HL-60 (cell line): ENCODE measurements around the gene SIX1.

Experiments used
- CTCF ChIP-seq: IDR thresholded peaks from one replicate; pipeline ENCODE4 v1.5.1; 2011; ENCODE audit warnings: low read length, control low read depth, inconsistent platforms; ENCODE audit not compliant: insufficient read depth
- GABPA ChIP-seq: IDR thresholded peaks from 2 replicates; pipeline ENCODE4 v1.6.1; 2012; ENCODE audit warnings: low read depth
- POLR2AphosphoS5 ChIP-seq: IDR thresholded peaks from 2 replicates; pipeline ENCODE4 v1.6.1; 2012; ENCODE audit warnings: low read depth
- REST ChIP-seq: IDR thresholded peaks from 2 replicates; pipeline ENCODE4 v1.6.1; 2012; ENCODE audit warnings: low read depth; ENCODE audit not compliant: insufficient replicate concordance
- SPI1 ChIP-seq: IDR thresholded peaks from 2 replicates; pipeline ENCODE4 v1.6.1; 2012; ENCODE audit warnings: low read depth, mild to moderate bottlenecking, borderline replicate concordance

DNA sequence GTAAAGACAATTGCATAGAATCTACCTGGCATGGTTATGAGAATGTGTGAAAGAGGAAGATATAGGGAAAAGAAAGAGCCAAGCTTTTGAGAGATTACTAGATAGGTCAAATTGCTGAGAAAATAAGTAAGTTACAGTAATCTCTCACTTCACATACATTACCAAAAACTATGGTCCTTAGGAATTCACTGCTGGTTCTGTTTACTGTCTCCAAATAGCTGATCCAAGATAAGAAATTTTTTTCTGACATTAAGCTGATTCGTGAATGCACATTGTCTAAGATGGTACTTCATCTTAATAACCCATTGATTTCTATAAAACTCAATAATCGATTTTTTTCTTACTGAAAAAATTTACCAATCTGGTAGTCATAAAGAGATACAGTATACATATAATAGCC lies 17.4 kb downstream of the SIX1 start:
- no peak for TF ChIP-seq CTCF
- no peak for TF ChIP-seq POLR2AphosphoS5
- no peak for TF ChIP-seq REST
- TF ChIP-seq GABPA = no peak
- no peak for TF ChIP-seq SPI1
